Mesenteric fat pad (tissue), 1 donor: Measurements from ENCODE around the gene SORCS2. TPM values are rescaled to one million over a fixed set of nuclear protein-coding genes. Genes with fewer than 3 reads are reported as not detected.

Experiments
- DNase-seq: peaks from one replicate; pipeline ENCODE4 v3.0.0-alpha.2; 2020; ENCODE audit warnings: low spot score
- total RNA-seq: library from RNA; stranded (reverse); fragmentation: NEBNext Ultra II Directional; extraction: Animal tissue kit (Norgen Biotek cat#: 25700); gene quantifications from one replicate; pipeline ENCODE4 v1.2.1, GENCODE V29; 2021
- donor health status: DM: yes; HTN: yes; CAD: no.

The SORCS2 gene
- total RNA-seq, 1 donor from 2014 or later = 1.9 TPM

DNA sequence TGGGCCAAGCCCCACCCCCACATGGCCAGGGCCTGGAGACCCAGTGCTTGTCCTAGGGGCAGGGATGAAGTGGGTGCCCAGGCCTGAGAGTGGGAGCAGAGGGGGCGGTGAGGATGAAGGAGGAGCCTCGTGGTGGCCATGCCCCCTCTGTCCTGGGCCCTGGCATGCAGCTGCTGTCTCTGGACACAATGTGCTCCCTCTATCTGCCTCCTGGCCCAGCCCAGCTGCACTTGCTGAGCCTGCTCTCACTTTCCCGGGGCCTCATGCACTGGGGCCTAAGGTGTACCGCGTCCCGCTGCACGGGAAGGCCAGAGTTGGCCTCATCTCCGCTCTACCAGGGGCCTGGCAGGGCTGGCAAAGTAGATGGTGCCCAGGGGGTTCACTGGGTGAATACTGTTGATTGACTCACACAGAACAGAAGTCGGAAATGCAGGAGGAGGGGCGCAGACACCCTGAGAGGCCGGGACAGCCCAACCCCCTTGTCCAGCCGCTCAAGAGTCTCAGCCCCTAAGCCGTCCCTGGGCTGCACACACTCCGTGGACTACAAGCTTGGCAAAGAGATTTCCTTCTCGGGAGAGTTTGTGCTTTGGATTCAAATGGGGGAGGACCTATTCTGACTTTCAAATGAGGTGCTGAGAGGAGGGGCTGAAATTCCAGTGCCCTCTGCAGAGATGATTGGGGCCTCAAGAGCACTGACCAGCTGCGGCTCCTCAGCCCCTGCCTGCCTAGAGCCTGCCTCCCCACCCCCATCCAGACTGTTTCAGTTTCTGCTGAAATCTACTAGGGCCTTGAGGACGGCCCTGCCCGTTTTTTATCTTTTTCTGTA is 130.0 kb downstream of the SORCS2 start:
- no peak for DNase-seq

DNA sequence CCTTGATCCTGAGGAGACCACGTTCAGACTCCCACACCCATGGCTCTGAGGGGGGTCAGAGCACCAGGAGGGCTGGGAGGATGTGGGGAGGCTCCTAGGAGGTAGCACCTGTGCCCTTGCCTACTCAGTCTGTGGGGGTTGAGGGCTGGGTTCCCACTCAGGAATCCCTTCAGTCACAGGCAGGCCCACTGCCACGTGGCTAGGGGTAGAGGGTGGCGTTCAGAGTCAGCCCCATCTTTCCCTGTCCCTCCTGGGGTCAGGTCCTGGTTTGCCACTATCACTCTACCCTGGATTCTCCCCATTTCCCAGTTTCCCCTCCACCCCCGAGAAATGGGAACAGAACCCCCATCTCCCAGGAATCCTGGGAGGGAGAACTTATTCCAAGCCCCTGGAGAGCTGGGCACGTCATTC is 131.1 kb downstream of the SORCS2 start:
- no peak for DNase-seq

GRCh38 chr4:7323872-7324650 is 131.7 kb downstream of the SORCS2 start:
- DNase-seq = no peak

- DNase-seq = no peak
Observed at GRCh38 chr4:7324651-7325121, 132.3 kb downstream of the SORCS2 start.

GRCh38 chr4:7325541-7325940 is 133.2 kb downstream of the SORCS2 start:
- DNase-seq = no peak

DNA sequence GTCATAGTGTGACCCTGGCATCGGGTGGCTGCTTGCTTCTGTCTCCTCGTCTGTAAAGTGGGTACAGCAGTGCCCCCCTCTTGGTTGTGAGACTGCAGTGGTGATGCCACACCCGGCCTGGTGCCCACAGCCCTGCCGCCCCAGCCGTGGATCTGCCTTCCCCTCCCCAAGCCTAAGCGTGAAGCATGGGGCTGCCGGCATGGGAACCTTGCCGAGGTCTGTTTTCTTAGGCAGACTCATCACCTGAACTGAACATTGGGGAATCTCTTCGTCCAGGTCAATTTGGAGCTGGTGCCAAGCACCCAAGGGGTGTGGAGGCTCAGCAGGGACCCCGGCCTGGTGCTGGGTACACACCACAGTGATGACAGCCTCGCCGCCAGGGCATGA is 134.0 kb downstream of the SORCS2 start:
- DNase-seq = no peak

GRCh38 chr4:7326693-7327340 is 134.5 kb downstream of the SORCS2 start:
- no peak for DNase-seq

DNA sequence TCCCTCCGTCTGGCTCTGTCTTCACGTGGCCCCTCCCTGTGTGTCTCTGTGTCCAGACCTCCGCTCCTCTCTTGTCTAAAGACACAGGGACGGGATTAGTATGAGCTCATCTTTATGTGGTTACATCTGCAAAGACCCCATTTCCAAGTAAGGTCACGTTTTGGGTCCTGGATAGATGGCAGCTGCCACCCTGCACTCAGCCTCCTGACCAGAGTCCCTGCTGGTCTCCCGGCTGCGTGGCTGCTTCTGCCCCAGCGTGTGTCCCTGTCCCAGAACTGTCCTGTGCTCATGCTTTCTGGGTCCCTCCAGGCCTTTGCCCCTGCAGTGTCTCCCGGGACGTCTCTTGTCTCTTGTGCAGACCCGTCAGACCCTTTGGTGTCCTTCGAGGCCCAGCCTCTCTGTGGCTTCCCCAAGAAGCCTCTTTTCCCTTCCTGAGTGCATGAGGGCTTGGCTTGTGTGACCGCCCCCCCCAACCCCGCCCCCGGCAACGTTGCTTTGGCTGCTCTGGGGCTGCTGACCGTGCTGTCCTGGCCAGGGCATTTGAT is 135.1 kb downstream of the SORCS2 start:
- DNase-seq = no peak

DNA sequence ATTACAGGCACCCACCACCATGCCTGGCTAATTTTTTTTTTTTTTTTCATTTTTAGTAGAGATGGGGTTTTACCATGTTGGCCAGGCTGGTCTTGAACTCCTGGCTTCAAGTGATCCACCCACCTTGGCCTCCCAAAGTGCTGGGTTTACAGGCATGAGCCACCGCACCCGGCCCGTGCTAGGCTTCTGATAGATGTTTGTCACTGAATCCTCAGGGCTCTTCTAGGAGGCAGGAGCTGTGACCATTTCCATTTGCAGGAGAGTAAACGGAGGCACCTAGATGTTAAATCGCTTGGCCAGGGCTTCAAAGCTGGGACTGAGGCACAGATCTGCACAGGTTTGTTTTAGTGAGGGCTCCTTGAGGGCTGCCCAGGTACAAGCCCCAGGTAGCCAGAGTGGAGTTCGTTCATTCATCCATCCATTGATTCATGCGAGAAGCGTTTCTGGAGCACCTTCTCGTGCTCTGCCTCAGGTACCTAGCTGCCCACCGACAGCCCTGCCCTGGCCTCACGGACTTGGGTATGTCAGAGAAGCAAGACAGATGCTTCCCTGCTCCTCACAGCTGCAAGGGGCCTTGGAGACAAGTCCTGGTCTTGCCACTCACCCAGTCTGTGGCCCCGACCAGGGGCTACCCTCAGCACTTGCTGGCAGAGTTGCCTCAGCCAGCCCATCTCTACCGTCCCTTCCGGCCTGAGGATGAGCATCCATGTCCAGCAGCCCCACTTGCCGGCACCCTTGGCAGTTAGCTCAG is 136.0 kb downstream of the SORCS2 start:
- DNase-seq = no peak

GRCh38 chr4:7328913-7329638 is 136.7 kb downstream of the SORCS2 start:
- no peak for DNase-seq

DNA sequence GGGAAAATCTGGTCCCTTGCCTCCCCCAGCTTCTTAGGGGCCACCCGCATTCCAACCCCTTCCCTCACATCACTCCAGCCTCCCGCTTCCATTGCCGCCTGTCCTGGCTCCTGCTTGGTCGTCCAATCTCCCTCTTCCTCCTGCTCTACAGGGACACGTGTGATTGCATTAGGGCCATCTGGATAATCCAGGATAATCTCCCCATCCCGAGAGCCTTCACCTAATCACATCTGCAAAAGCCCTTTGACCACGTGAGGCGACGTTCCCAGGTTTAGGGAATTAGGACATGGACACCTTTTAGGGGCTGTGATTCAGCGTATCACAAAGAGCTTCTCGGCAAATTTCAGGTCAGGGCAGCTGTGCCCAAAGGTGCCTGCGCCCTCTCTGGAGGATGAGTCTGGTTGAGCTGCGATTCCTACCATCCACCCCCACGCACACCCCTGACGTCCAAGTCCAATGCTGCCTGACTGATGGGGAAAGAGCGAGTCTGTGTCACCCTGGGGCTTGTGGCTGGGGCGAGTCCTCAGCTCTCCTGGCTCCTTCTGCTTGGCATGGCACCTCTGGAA is 137.8 kb downstream of the SORCS2 start:
- no peak for DNase-seq

DNA sequence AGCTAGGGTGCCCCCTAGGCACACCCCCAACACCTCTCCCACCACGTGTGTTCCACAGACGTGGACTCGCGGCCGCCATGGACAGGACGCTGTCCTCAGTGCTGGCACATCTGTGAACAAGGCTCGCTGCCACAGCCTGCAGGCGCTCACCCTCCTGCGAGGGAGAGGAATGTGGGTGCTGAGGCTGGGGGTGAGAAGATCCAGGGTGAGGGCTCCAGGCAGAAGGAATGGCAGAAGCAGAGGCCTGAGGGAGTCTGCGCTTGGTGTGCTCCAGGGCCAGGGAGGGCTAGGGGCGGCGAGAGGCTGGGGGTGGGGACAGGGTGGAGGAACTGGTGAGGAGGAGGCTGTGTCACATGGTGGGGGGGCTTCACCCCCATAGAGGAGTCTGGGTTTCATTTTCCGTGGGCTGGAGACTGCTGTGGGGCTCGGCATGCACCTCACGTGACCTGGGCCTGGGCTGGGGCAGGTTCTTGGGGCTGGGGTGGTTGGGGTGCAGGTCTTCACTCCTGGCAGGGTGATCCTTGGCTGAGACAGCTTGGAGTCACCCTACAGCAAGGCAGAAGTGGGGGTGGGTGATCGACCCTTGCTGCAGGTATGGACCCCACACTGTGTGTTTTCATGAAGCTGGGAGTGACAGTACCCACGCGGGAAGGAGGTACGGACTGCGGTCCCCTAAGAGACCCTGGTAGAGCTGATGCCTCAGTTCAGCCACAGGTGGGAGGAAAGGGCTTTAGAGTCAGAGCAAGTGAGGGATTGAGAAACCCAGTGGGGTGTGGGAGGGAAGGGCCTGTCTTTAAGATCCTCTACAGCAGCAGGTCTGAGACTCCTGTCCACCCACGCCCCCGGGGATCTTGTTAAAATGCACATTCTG is 138.7 kb downstream of the SORCS2 start:
- no peak for DNase-seq

DNA sequence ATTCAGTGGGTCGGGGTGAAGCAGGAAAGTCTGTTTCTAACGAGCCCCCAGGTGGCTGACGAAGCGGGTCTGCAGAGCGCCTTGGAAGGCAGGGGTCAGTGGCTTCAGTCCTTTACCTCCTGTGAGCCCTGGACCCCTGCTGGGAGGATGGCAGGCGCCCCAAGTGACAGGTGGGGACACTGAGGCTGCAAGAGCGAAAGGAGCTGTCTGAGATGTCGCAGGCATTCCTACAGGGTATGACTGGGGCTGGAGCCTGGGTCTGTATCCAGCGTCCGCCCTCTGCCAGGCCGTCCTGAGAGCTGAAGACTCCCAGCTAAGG is 139.3 kb downstream of the SORCS2 start:
- no peak for DNase-seq

DNA sequence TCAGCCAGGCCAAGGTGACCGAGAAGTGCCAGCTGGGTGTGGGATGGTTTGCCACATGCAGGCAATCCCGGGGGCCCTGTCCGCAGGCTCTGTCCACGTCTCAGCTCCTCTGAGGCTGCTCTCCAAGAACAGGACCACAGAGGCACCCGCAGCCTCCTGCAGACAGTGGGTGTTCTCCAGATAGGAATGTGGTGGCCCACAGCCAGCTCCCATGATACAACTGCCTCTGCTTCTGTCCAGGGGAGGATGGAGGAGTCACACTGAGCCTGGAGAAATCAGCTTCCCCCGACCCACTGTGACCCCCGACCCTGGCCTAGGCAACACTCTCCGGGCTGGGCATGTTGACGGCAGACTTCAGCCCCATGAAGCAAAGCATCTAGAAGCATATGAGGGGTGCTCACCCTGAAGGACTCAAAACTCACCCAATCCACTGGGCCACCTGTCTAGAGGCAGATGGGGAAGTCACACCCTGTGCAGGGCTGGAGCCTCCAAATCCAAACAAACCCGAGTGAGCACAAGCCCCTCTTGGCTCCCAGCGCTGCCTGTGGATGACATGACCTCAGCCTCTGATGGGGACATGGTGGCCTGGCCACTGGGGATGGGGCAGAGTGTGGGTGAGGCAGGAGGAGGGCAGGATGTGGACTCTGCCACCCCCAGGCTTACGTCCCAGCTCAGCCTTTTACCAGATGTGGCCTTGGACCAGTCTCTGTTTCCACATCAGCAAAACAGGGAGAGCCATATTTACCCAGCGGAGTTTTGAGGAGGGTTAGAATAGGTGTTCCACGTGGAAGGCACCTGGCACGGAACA is 140.1 kb downstream of the SORCS2 start:
- no peak for DNase-seq

GRCh38 chr4:7333024-7333780 is 140.9 kb downstream of the SORCS2 start:
- no peak for DNase-seq

- no peak for DNase-seq
Observed at GRCh38 chr4:7333801-7334421, 141.6 kb downstream of the SORCS2 start.
